Activated CD4-positive, alpha-beta T cell treated with anti-CD3 and anti-CD28 coated beads for 36 hours (primary cell): Measurements from ENCODE around the gene LRCH1. TPM values are rescaled to one million over a fixed set of nuclear protein-coding genes. Genes with fewer than 3 reads are reported as not detected.

Source experiments
- ATAC-seq: fragments of 200-7000 bp; cut with Tn5 transposase; one replicate; pipeline ENCODE4 v1.10.0; 2021; ENCODE audit warnings: mild to moderate bottlenecking, moderate library complexity
- CTCF ChIA-PET: fragments of 350-600 bp; sonication (Branson Sonifier 250); formaldehyde crosslinking; loops from one replicate; lab custom pipeline; 2021; ENCODE audit warnings: antibody characterized with exemption; lab: Charles Lee
- POLR2A ChIA-PET: fragments of 350-600 bp; sonication (Branson Sonifier 250); formaldehyde crosslinking; loops from one replicate; lab custom pipeline; 2021; ENCODE audit warnings: antibody characterized with exemption, inconsistent platforms; lab: Charles Lee
- DNase-seq: peaks from one replicate; pipeline ENCODE4 v3.0.0-alpha.2; 2020
- H3K27ac Mint-ChIP-seq: one replicate; pipeline ENCODE4 v1.8.0; 2021; ENCODE audit warnings: mixed read lengths
- H3K27me3 Mint-ChIP-seq: one replicate; pipeline ENCODE4 v1.8.0; 2021; ENCODE audit warnings: mixed read lengths
- H3K36me3 Mint-ChIP-seq: one replicate; pipeline ENCODE4 v1.8.0; 2021; ENCODE audit warnings: low read depth, mixed read lengths
- H3K4me1 Mint-ChIP-seq: one replicate; pipeline ENCODE4 v1.8.0; 2021; ENCODE audit warnings: mixed read lengths
- H3K4me3 Mint-ChIP-seq: one replicate; pipeline ENCODE4 v1.8.0; 2021; ENCODE audit warnings: mild to moderate bottlenecking, moderate library complexity, mixed read lengths
- H3K9me3 Mint-ChIP-seq: one replicate; pipeline ENCODE4 v1.8.0; 2021; ENCODE audit warnings: low read depth, mixed read lengths
- intact Hi-C, 2 experiments: fragments of 100-400 bp; cut with DNase I in 1 of 2; cut with micrococcal nuclease in 1 of 2; formaldehyde crosslinking; loops; one replicate each; pipeline versions ENCODE4 v1.14.2 to v1.15.1; 2022 to 2024; cut with DNase I, micrococcal nuclease
- total RNA-seq, 2 experiments: library from RNA; stranded (reverse); gene quantifications; one replicate each; pipeline ENCODE4 v1.2.3, GENCODE V29; 2021

Gene LRCH1
- total RNA-seq, 2 experiments from 2014 or later, result 14.8 to 16.4 TPM

- Mint-ChIP-seq H3K9me3 (no peaks in the 10 kb centered on the region), H3K4me3 (no peak overlapping the region), H3K27me3 (no peaks in the 10 kb centered on the region), H3K4me1 (peaks cover 25% of the 10 kb centered on the region), H3K27ac (no peak overlapping the region), H3K36me3 (peaks cover 2% of the 10 kb centered on the region)
- DNase-seq, result no peak
- ChIA-PET CTCF (interaction anchor here (0.9 to 3.3 kb wide), 3 partner anchors 11 to 42 kb away, joined by 3 to 17 read pairs (median 4); no protein-coding TSS in a partner anchor), POLR2A (no interaction called here)
- no peak for ATAC-seq
- intact Hi-C loops, result no loop called here
Observed at GRCh38 chr13:46562581-46562980, 9.6 kb downstream of the LRCH1 start.

GRCh38 chr13:46565808-46566750 is 13.1 kb downstream of the LRCH1 start:
- no peak for DNase-seq

GRCh38 chr13:46567671-46568070 is 14.7 kb downstream of the LRCH1 start:
- ATAC-seq, result no peak

More at GRCh38 chr13:46565808-46566750, 13.1 kb downstream of the LRCH1 start:
- POLR2A ChIA-PET, result interaction anchor here (0.6 kb wide), 1 partner anchor 440 kb away, joined by 3 read pairs; no protein-coding TSS in a partner anchor
- Mint-ChIP-seq H3K4me1 (peaks cover 21% of the 10 kb centered on the region), H3K36me3 (no peaks in the 10 kb centered on the region), H3K27me3 (no peaks in the 10 kb centered on the region), H3K4me3 (no peak overlapping the region), H3K27ac (no peak overlapping the region), H3K9me3 (no peaks in the 10 kb centered on the region)
- no peak for ATAC-seq
- CTCF ChIA-PET, result interaction anchor here (0.7 to 2.2 kb wide), 5 partner anchors 11 to 1412 kb away, joined by 3 to 9 read pairs (median 4); no protein-coding TSS in a partner anchor
- intact Hi-C loops, result no loop called here

GRCh38 chr13:46569456-46569855 is 16.5 kb downstream of the LRCH1 start:
- Mint-ChIP-seq H3K4me1 (peaks cover 39% of the 10 kb centered on the region), H3K27me3 (no peaks in the 10 kb centered on the region)
- CTCF ChIA-PET, result interaction anchor here (0.6 to 1.9 kb wide), 3 partner anchors 11 to 1782 kb away, joined by 3 to 5 read pairs (median 3); no protein-coding TSS in a partner anchor

More at GRCh38 chr13:46567671-46568070, 14.7 kb downstream of the LRCH1 start:
- ChIA-PET CTCF (interaction anchor here (1.2 kb wide), 1 partner anchor 95 kb away, joined by 3 read pairs; no protein-coding TSS in a partner anchor), POLR2A (no interaction called here)
- Mint-ChIP-seq H3K9me3 (no peaks in the 10 kb centered on the region), H3K27ac (no peak overlapping the region), H3K27me3 (no peaks in the 10 kb centered on the region), H3K4me3 (no peak overlapping the region), H3K4me1 (peaks cover 34% of the 10 kb centered on the region), H3K36me3 (peaks cover 3% of the 10 kb centered on the region)
- intact Hi-C loops, result no loop called here
- DNase-seq, result no peak

DNA sequence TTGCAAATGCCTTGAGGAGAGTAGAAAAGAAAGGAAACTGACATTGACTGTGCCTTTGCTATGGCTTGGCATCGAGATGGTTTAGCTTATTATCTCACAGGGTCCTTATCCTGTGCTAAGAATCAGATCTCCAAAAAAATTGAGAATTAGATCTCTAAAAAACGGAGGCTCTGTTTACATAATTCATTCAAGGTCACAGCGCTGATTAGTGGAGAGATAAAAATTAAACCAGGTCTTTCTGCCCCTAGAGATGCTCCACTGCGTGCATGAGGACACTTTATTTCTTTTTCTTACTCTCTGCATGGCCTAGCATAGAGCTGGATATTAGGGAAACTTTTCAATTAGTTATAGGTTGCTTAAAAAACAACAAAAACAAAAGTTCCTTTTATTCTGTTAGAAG is 17.3 kb downstream of the LRCH1 start:
- no peaks in the 10 kb centered on the region for H3K27me3 Mint-ChIP-seq
- H3K4me1 Mint-ChIP-seq, result peaks cover 42% of the 10 kb centered on the region
- ChIA-PET CTCF (interaction anchor here (1.9 kb wide), 1 partner anchor 18 kb away, joined by 5 read pairs; no protein-coding TSS in a partner anchor), POLR2A (no interaction called here)
- peaks cover 3% of the 10 kb centered on the region for H3K36me3 Mint-ChIP-seq
- no peak for DNase-seq
- intact Hi-C loops, result loop anchor here (2.0 kb wide), 1 partner anchor 15 kb away; no protein-coding TSS in a partner anchor
- ATAC-seq, result no peak
- H3K4me3 Mint-ChIP-seq, result no peak overlapping the region
- H3K27ac Mint-ChIP-seq, result no peak overlapping the region
- no peaks in the 10 kb centered on the region for H3K9me3 Mint-ChIP-seq

More at GRCh38 chr13:46569456-46569855, 16.5 kb downstream of the LRCH1 start:
- Mint-ChIP-seq H3K4me3 (no peak overlapping the region), H3K27ac (no peak overlapping the region), H3K36me3 (peaks cover 3% of the 10 kb centered on the region), H3K9me3 (no peaks in the 10 kb centered on the region)
- POLR2A ChIA-PET, result no interaction called here
- intact Hi-C loops, result no loop called here
- DNase-seq, result no peak
- no peak for ATAC-seq

DNA sequence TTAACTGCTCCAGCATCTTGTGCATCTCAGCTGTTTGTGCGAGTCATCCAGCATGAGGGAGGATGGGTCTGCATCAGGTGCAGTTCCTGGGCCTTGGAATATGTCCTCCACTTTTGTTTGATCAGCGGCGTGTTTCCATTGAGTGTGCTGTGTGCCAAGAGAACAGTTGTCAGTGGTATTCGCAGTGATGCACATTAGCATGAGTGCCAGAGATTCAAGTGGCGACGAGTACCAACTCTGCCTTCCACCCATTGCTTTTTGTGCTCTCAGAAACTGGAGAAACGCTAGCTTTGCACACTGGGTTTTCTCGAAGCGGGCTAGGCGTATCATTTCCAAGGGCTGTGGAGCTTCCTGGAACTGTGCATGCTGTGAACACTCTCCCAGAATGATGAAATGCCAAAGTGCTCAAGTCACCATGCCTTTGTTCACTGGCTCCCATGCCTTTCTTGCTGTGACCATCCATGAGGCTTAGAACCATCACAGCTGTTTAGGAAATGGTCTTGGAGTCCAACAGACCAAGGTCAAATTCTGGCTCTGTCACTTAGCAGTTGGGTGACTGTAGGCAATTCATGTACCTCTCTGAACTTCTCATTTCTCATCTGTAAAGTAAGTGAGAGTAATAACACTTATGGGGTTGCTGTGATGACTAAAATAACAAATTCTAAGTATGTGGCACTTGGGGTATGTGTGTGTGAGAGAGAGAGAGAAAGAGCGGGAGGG is 18.4 kb downstream of the LRCH1 start:
- intact Hi-C loops, result loop anchor here (2.0 kb wide), 1 partner anchor 17 kb away; no protein-coding TSS in a partner anchor
- Mint-ChIP-seq H3K27ac (peak overlapping the region; percentile 26), H3K4me1 (peaks cover 42% of the 10 kb centered on the region), H3K4me3 (no peak overlapping the region), H3K36me3 (peaks cover 3% of the 10 kb centered on the region), H3K27me3 (no peaks in the 10 kb centered on the region), H3K9me3 (no peaks in the 10 kb centered on the region)
- POLR2A ChIA-PET, result no interaction called here
- DNase-seq (no peak), ATAC-seq (peak; percentile 90)
- CTCF ChIA-PET, result interaction anchor here (1.2 to 1.9 kb wide), 2 partner anchors 19 to 40 kb away, joined by 3 to 5 read pairs; no protein-coding TSS in a partner anchor

DNA sequence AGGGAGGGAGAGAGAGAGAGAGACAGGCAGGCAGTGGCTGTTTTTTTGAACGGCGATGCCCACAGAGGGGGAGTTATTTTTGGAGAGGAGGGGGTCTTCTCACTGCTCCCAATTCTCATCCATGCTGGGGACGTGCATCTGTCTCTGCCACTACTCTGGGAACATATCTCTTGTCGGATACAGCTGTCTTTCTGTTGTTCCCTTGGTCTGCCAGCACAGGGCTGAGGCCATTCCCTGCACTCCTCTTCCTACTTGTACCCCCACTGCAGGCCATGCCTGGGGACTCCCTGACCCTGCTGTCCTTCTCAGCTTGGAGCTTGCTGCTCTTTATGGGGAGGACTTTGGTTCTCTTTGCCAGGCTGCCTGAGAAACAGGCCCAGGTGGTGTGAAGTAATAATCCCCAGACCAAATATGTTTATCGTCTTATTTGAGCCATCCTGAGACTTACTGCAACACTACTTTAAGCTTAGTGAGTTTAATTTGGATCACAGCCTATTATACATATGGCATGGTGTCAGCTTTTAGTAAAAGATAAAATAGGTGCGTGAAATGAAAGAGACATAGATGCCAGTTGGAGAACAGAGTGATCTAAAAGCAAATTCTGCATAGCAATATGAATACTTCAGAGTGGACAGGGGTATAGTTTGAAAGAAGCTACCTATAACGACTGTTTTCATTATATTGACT is 19.1 kb downstream of the LRCH1 start:
- no peak for ATAC-seq
- Mint-ChIP-seq H3K27ac (no peak overlapping the region), H3K36me3 (peaks cover 3% of the 10 kb centered on the region), H3K9me3 (no peaks in the 10 kb centered on the region), H3K27me3 (no peaks in the 10 kb centered on the region), H3K4me1 (peaks cover 47% of the 10 kb centered on the region), H3K4me3 (no peak overlapping the region)
- intact Hi-C loops, result loop anchor here (2.0 kb wide), 1 partner anchor 17 kb away; no protein-coding TSS in a partner anchor
- no peak for DNase-seq
- ChIA-PET POLR2A (no interaction called here), CTCF (interaction anchor here (1.1 to 1.2 kb wide), 2 partner anchors 16 to 39 kb away, joined by 3 to 4 read pairs; no protein-coding TSS in a partner anchor)

GRCh38 chr13:46572752-46573431 is 19.9 kb downstream of the LRCH1 start:
- intact Hi-C loops, result no loop called here
- no peaks in the 10 kb centered on the region for H3K27me3 Mint-ChIP-seq
- H3K36me3 Mint-ChIP-seq, result peaks cover 3% of the 10 kb centered on the region
- no peak overlapping the region for H3K4me3 Mint-ChIP-seq
- no peak overlapping the region for H3K27ac Mint-ChIP-seq
- ChIA-PET CTCF (interaction anchor here (1.1 kb wide), 1 partner anchor 17 kb away, joined by 4 read pairs; no protein-coding TSS in a partner anchor), POLR2A (no interaction called here)
- peaks cover 55% of the 10 kb centered on the region for H3K4me1 Mint-ChIP-seq
- DNase-seq (no peak), ATAC-seq (no peak)
- H3K9me3 Mint-ChIP-seq, result no peaks in the 10 kb centered on the region

- H3K9me3 Mint-ChIP-seq, result no peaks in the 10 kb centered on the region
- intact Hi-C loops, result no loop called here
- ChIA-PET POLR2A (no interaction called here), CTCF (interaction anchor here (1.0 kb wide), 2 partner anchors 20 to 23 kb away, joined by 3 read pairs; no protein-coding TSS in a partner anchor)
- no peak overlapping the region for H3K27ac Mint-ChIP-seq
- H3K36me3 Mint-ChIP-seq, result peaks cover 3% of the 10 kb centered on the region
- H3K4me3 Mint-ChIP-seq, result no peak overlapping the region
- ATAC-seq (no peak), DNase-seq (peak; percentile 32)
- H3K27me3 Mint-ChIP-seq, result no peaks in the 10 kb centered on the region
- peaks cover 72% of the 10 kb centered on the region for H3K4me1 Mint-ChIP-seq
Observed at GRCh38 chr13:46575301-46575771, 22.4 kb downstream of the LRCH1 start.

DNA sequence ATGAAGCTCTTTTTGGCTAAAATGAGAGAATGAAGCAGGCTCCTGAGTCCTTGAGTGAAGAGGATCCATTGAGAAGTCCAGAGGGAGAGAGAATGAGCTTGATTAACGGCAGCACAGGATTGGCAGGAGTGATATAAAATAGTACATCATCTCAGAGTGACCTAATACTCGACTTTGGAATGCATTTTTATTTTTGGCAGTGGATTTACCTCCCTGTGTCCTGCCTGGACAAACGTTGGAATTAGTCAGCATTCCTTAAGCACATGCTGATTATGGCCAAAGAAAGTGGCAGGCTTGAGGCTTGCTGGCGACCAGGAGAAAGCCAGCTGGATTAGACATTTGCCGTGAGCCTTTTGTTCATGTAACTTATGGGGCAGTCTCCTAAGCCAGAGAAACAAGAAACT is 22.9 kb downstream of the LRCH1 start:
- Mint-ChIP-seq H3K4me3 (no peak overlapping the region), H3K9me3 (no peaks in the 10 kb centered on the region), H3K4me1 (peaks cover 76% of the 10 kb centered on the region), H3K36me3 (peaks cover 3% of the 10 kb centered on the region), H3K27ac (no peak overlapping the region), H3K27me3 (no peaks in the 10 kb centered on the region)
- DNase-seq (no peak), ATAC-seq (no peak)
- POLR2A ChIA-PET, result no interaction called here
- intact Hi-C loops, result no loop called here
- CTCF ChIA-PET, result interaction anchor here (1.0 kb wide), 2 partner anchors 20 to 24 kb away, joined by 3 read pairs; no protein-coding TSS in a partner anchor
